GM19438 (cell line): ENCODE results near the gene C19orf25.

Experiments used
- ATAC-seq: cut with Tn5 transposase; IDR thresholded peaks from one replicate; pipeline ENCODE4 v1.9.1; 2021; ENCODE audit warnings: low read depth; ENCODE audit not compliant: unreplicated experiment

The C19orf25 gene

DNA sequence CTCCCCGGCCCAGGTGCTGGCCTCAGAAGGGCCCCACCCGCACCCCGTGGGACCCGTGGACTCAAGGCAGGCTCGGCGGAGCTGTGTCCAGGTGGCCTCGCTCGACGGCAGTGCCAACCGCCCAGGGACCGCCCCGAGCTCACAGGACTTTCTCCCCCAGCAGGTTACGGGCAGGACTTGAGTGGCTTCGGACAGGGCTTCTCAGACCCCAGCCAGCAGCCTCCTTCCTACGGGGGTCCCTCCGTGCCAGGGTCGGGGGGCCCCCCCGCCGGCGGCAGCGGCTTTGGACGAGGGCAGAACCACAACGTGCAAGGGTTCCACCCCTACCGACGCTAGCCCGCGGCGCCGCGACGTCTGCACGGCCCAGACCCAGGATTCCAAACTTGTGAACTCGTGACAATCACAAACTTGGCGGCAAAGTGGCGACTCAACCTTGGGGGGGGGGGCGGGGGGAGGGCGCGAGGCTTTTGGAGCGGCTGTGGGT is 44.4 kb downstream of the C19orf25 start:
- no peak for ATAC-seq

DNA sequence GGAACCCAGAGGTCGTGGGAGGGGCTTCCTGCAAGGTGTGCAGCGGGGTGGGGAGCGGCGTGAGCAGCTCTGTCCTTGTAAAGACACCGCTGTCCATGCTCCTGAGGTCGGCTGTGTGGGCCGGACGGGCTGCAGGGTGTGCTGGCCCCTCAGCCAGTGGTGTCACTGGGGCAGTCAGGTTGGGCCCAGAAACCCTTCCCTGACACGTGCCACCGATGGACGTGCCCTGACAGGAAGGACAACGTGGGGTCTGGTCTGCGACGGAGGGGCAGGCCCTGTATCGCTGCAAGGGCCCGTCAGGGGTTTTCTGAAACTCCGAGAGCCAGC is 45.0 kb downstream of the C19orf25 start:
- ATAC-seq: no peak

DNA sequence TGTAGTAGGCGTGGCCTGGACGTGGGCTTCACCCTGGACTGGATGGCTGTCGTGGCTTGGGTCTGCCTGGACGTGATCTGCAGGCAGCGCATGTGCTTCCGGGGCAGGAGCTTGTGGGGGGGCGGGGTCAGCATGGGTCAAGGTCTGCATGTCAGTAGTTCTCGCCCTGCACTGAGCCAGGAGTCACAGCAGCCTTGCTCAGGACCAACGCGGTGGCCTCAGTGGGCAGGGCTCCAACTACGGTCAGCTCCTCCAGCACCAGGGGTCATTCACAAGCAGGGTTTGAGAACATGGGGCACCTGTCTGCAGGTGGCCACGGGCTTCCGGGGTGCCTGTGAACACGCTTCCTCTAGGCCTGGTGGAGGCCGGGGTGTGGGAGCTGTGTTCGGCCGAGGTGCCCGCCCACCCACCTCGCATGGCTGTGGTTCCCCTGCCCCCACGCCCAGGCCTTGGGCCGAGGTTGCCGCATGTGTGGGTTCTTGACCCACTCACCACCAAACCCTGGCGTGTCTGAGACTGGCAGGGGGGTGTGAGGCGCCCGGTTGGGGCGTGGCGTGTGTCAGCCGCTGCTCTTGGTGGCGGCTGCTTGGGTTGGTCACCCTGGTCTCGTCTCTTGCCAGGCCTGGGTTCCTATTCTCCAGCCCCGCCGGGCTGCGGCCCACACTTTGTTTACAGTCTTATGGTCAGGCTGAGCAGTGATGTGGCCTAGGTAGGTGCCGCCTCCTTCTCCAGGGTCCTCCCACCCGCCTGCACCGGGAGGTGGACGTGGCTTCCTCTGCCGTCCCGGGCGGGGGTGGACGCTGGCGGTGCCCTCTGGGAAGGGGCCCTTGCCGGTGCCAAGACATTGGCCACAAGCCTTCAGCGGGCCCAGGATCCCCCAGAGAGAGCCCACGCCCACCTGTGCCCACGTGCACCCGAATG is 45.6 kb downstream of the C19orf25 start:
- ATAC-seq: no peak

DNA sequence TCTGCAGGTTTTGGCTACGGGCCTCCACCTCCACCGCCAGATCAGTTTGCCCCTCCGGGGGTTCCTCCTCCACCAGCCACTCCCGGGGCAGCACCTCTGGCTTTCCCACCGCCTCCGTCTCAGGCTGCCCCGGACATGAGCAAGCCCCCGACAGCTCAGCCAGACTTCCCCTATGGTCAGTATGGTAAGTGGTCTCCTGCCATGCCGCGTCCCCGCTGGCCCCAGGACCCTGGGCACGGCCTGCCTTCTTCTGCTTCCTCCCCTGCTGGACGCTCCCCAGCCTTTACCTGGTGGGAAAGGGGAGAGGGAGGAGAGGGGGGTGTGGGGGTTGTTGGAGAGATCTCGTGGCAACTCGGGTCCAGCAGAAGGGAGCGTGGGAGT is 46.5 kb downstream of the C19orf25 start:
- ATAC-seq: no peak

DNA sequence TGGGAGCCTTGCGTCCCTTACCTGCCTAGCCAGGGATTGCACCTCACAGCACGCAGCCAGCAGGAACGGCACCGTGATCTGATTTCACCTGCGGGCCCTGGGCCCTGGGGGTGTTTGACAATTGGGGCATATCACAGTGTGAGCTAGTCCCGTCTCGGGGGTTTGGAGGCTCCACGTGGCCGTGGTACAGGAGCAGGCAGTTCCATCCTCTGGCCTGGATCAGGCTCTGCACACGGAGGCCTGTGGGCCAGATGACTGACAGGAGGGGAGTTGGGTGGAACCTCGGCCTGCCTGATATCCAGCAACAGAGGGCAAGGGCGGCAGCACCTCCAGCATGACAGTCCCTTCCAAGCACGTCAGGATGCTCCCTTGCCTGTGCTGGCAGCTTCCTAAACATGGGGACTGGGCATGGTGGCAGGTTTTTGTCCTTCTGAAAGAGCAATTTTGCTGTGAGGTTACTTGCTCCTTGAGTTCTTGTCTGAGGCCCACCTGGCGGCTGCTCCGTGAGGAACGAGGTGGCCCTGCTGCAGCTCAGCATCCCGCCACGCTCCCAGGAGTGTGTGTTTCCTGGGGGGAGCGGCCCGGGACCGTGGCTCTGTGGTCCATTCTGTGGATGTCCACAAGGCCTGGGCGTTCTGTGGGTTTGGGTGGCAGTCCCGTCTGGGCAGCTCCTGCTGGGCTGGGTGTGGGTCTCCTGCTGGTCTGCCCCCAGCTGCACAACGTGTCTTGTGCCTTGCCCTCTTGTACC is 47.1 kb downstream of the C19orf25 start:
- no peak for ATAC-seq

DNA sequence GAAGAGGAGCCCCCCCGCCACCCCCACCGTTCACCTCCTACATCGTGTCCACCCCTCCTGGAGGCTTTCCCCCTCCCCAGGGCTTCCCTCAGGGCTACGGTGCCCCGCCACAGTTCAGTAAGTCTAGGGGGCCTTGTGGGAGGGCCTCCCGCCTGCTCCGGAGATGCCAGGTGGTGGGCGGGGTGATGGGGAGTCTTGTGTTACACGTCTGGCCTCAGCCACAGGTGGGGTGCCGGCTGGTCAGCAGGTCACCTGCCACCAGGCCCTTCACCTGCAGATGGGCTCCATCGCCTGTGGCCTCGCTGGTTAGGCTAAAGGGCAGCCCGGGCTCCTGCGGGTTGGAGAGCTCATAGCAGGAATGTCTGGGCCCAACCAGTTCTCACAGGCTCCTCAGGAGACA is 48.8 kb downstream of the C19orf25 start:
- ATAC-seq: no peak

DNA sequence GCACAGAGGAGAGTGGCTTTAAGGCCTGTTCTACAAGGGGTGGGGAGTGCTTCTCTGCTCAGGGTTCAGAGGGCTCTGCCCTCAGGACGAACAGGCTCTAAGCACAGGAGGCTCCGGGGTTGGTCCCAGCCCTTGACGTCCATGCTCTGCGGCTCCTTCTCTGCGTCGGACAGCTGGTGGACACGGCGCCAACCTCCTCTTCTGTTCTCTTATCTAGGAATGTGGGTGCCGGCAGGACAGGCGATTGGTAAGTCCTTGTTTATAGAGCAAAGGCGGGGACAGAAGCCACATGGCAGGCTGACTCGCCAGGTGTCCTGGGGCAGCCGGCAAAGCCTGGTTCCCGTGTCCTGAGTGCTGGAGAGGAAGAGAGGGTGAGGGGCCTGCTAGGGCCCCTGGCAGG is 49.3 kb downstream of the C19orf25 start:
- no peak for ATAC-seq

DNA sequence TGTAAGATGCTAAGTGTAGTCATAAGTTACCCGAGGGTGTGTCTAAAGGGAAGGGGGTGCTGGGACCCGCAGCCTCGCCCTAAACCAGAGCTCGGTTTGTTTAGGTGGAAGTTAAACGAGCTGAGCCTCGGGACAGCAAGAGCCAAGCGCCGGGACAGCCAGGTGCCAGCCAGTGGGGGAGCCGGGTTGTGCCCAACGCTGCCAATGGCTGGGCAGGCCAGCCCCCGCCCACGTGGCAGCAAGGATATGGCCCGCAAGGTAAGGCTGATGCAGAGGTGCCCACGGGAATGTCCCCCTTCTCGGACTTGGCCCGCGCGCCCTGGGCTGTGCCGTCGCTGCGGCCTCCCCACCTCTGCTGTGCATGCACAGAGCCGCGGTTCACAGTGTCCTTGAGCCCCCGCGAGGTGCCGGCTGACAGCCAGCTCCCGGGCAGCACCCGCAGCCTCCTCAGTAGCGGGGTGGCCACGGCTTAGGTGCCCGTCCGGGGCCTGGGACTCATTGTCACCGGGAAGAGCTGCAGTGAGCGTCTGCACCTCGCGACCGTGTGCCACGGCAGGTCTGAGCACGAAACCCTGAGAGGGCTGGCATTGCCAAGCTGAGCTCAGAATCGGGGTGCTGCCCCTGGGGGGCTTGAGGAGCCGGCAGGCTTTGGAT is 50.1 kb downstream of the C19orf25 start:
- no peak for ATAC-seq

DNA sequence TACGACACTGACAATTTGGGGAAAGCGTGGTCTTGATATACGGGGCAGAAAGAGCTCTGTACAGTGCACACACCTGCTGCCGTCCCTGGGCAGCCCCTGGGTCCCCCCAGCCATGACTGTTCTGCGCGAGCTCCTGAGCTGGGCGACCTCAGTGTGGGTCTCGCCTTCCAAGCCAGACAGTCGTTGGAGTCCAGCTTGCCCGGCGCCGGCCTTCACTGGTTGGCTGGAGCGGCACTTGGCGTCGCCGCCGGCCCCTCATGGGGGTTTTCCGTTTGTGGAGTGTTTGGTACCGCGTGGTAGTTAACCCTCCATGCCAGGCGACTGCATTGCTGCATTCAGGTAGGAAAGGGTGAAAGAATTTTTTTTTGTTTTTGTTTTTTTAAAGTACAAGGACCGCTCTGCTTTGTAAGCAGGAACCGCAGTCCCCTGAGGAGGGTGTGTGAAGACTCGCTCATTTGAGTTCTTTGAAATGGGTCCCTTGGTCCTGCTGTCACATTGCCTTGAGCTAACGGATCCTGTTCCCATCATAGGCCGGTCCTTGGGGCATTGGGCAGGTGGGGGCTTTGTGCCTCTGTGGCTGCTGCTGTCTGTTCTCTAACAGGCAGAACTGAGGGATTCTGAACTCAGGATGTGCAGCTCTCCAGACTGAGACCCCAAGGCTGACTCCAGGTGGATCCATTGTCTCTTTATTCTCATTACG is 51.6 kb downstream of the C19orf25 start:
- ATAC-seq: no peak

DNA sequence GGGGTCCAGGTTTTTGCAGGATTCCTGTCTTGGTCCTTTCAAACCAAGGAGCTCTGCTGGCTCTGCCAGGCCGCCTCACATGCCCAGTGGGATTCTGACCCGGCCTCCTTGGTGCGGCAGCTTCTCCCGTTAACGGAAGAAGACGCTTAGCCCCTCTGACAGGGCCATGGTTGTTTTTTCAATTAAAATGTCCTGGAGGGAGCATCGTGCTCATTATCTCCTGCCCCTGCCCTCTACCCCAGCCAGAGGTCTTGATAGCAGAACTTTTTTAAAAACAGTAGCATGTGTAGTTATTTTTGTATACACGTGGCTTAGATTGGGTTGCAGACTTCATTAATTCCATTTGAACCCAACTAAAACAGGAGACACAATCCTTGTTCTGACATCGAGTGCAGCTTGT is 52.3 kb downstream of the C19orf25 start:
- ATAC-seq: no peak

DNA sequence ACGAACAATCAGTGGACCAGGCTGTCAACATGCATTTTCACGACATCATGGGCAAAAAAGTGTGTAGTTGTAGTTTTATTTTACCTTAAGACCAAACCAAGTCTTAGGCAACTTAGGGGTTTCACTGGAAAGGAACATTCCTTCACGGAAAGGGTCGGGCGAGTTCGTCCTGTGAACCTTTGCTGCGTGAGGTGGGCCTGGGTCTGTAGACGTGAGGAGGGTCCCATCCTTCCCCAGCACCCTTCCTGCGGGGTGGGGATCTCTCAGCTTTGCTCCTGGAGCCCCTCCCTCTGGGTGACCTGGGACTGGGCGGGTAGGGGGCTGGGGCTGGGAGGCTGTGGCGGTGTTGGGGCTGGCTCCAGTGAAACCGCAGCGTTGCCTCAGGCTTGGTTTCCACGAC is 53.1 kb downstream of the C19orf25 start:
- ATAC-seq: no peak

DNA sequence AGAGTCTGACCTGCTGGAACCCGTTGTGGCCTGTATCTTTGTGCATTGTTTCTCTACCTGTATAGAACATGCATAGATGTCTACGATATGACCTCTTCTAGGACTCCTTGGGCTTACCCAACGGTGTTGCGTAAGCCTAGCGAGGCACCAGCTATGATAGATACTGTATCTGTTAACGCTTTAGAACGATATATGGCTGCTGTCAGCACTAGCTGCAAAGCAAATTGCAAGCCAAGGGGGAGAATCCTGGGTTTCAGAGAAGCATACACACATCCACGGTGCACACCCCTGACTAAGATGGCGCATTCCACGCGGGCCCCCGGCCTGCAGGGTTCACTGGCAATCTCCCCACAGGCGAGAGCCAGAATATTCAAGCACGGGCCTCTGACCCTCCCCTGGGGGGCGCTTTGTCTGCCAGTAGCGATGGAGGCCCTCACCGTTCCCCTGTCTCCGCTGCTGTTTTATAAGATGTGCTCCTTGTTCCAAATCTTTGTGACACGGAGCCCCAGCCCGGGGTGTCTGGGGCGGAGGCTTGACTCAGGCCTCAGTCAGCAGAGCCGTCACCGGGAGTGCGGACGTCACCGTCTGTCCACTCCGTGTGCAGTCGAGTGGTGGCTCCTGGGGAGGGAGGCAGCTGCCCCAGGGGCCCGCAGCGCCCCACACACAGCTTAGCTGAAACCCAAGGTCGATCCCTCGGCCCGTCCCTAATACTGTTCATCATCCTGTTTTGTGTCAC is 53.7 kb downstream of the C19orf25 start:
- no peak for ATAC-seq

DNA sequence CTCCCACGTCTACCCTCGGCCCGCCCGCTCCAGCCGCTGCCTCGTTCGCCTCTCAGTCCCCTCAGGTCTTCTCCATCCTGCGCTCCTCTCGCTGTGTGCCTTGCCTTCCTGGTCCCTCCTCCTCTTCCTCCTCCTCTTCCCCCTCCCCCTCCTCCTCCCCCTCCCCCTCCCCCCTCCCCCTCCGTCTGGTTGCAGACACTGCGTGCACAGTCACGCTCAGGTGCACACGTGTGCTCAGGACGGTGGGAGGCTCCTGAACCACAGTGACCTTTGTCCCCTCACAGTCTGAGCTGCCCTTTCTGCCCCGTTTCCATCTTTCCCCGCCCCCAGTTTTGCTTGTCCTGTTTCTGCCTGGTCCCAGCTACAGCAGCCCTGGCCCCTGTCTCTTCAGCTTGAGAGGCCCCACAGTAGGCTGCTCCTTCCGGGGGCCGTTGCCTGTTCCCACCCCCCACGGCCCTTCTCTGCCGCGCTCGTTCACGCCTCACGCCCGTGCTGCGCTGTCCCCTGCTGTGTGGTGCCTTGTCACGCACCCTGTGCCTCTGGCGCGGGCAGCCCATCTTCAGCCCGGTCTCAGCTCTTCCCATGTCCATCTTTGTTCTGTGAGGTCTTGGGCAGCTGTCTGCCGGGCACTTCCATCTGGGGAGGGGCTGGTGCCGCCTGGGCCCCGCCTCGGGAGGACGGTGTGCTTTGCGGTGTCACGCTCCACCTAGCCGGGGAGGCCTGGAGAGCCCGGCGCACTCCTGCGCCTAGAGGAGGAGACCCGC is 54.6 kb downstream of the C19orf25 start:
- no peak for ATAC-seq

DNA sequence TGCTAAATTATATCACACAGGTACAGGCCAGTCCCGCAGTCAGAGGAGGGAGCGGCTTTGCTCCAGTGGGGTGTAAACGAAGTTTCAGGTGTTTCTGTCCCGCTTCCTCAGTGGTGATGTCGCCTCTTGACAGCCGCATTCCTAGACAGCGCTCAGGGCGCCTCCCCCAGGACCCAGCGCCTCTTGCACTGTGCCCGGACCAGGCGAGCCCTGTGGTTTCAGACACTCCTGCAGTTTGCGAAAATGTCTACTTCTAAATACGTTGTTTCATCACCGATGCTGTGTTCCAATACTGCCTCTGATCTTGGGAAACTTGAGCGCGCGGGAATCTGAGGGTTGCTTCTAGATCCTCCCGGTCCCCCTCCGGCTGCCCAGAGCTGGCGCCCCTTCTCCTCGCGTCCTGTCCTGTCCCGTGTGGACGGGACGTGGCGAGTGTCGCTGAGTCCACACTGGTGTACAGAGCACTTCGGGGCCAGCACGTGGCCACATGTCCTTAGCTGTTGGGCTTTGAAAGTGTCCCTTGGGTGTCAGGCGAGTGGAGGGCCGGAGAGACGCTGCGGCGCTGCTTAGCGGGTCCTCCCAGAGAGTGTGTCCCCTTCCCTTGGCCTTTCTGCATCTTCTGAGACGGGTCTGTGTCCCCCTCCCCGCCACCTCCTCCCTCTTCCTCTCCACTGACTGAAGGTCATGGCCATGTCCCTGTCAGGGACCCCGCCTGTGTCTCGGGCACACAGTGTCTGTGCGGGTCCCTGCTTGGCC is 55.4 kb downstream of the C19orf25 start:
- ATAC-seq: no peak
